ENCODE results near the gene GLI1. TPM values are rescaled to one million over a fixed set of nuclear protein-coding genes. Genes with fewer than 3 reads are reported as not detected.

GLI1 gene
- total RNA-seq, 1 experiment from 2014 or later, result 6.4 TPM

- ChIA-PET POLR2A (no interaction called here), CTCF (no interaction called here), RAD21 (ENCODE audit: low non-redundant PET in 1 of 2, low total read pairs in 2 of 2, uncharacterized antibody in 2 of 2, unreplicated experiment in 2 of 2) (no interaction called here)
- ATAC-seq (no peak), DNase-seq (ENCODE audit: low read depth, low spot score) (no peak)
- no peaks in the 10 kb centered on the region for H3K9me2 ChIP-seq (ENCODE audit: insufficient read depth)
- H3K9ac ChIP-seq (ENCODE audit: low read length), result no peak overlapping the region
- H2AFZ ChIP-seq (ENCODE audit: low read depth, low read length, poor library complexity, severe bottlenecking), result no peak overlapping the region
- no peaks in the 10 kb centered on the region for H3K9me3 ChIP-seq (ENCODE audit: control insufficient read depth in 1 of 2, insufficient read depth in 1 of 2, low read depth in 1 of 2, low read length in 2 of 2)
- TF ChIP-seq SRF (IDR thresholded peaks at IDR 0.05; ENCODE audit: low read depth) (no peak), SIN3A (IDR thresholded peaks at IDR 0.05; ENCODE audit: low read depth) (no peak), REST (IDR thresholded peaks at IDR 0.05; ENCODE audit: low read depth) (no peak), EZH2 (IDR thresholded peaks at IDR 0.05) (no peak), TCF7L2 (IDR thresholded peaks at IDR 0.05; ENCODE audit: borderline replicate concordance, extremely low read depth, insufficient read depth, insufficient read length) (no peak), MAX (IDR thresholded peaks at IDR 0.05) (no peak), CTCF (IDR thresholded peaks at IDR 0.05 in 2 of 3, conservative IDR thresholded peaks at IDR 0.05 in 1 of 3; ENCODE audit: borderline replicate concordance in 1 of 3, insufficient read depth in 1 of 3, low read depth in 2 of 3, low read length in 2 of 3) (no peak), FOSL1 (IDR thresholded peaks at IDR 0.05; ENCODE audit: low read depth) (no peak), CEBPB (IDR thresholded peaks at IDR 0.05; ENCODE audit: low read depth) (no peak), CBX3 (IDR thresholded peaks at IDR 0.05; ENCODE audit: low read depth) (no peak), ZBTB33 (IDR thresholded peaks at IDR 0.05; ENCODE audit: extremely low read depth, insufficient replicate concordance, low read length) (no peak), JUND (IDR thresholded peaks at IDR 0.05) (no peak), ZNF274 (IDR thresholded peaks at IDR 0.05; ENCODE audit: low read depth, low read length) (no peak), YY1 (IDR thresholded peaks at IDR 0.05; ENCODE audit: extremely low read depth, insufficient replicate concordance, low read depth, low read length) (no peak), POLR2AphosphoS5 (IDR thresholded peaks at IDR 0.05; ENCODE audit: low read depth, low read length) (no peak), SP1 (IDR thresholded peaks at IDR 0.05; ENCODE audit: low read depth) (no peak), ZFX (IDR thresholded peaks at IDR 0.05) (no peak), EZH2phosphoT487 (IDR thresholded peaks at IDR 0.05; ENCODE audit: borderline replicate concordance) (no peak), RAD21 (IDR thresholded peaks at IDR 0.05; ENCODE audit: low read depth) (no peak)
- no peak overlapping the region for H3K4me2 ChIP-seq (ENCODE audit: low read length)
- BruUV-seq (replicated peaks), result no TSS peak
- intact Hi-C loops (cut with micrococcal nuclease), result no loop called here
- H3K79me2 ChIP-seq (ENCODE audit: insufficient read depth, low read length), result no peaks in the 10 kb centered on the region
- peaks cover 30% of the 10 kb centered on the region for H3K27me3 ChIP-seq (ENCODE audit: insufficient read depth, low read length)
- H4K20me1 ChIP-seq (ENCODE audit: insufficient read depth), result no peaks in the 10 kb centered on the region
- no peak overlapping the region for H3K4me3 ChIP-seq (replicated peaks in 1 of 2; ENCODE audit: low read depth in 1 of 2, low read length in 2 of 2)
- H3K4me1 ChIP-seq (ENCODE audit: control insufficient read depth in 1 of 2, insufficient read depth in 2 of 2, low read length in 2 of 2), result peaks cover 0 to 3% of the 10 kb centered on the region in 2 experiments; a peak in 3 of 4 replicates
- H3K27ac ChIP-seq (ENCODE audit: low read depth, low read length), result no peak overlapping the region
- H3K36me3 ChIP-seq (ENCODE audit: control insufficient read depth in 1 of 2, insufficient read depth in 2 of 2, low read length in 2 of 2), result no peaks in the 10 kb centered on the region
Observed at GRCh38 chr12:57467915-57468314, 8.3 kb downstream of the GLI1 start.

All from HCT116 (cell line).